T-helper 9 cell (primary cell): ENCODE results near the gene SKI.
"Not testable (repeated sequence)": the region's sequence is repeated elsewhere in the genome, so short reads cannot be mapped to it uniquely, and the experiment has no call there.

Experiments
- DNase-seq: peaks from one replicate; pipeline ENCODE4 v3.0.0-alpha.2; 2020

The SKI gene

GRCh38 chr1:2328676-2329455 is 100.7 kb downstream of the SKI start:
- no peak for DNase-seq

GRCh38 chr1:2330035-2330434 is 101.9 kb downstream of the SKI start:
- no peak for DNase-seq

GRCh38 chr1:2330519-2331199 is 102.5 kb downstream of the SKI start:
- DNase-seq: no peak

- DNase-seq: no peak
Observed at GRCh38 chr1:2331200-2331544, 103.1 kb downstream of the SKI start.

GRCh38 chr1:2331580-2331979 is 103.5 kb downstream of the SKI start:
- DNase-seq: not testable (repeated sequence)

GRCh38 chr1:2334366-2334765 is 106.2 kb downstream of the SKI start:
- DNase-seq: no peak

GRCh38 chr1:2334883-2335534 is 106.9 kb downstream of the SKI start:
- no peak for DNase-seq

GRCh38 chr1:2335721-2336455 is 107.8 kb downstream of the SKI start:
- DNase-seq: no peak

GRCh38 chr1:2336499-2336898 is 108.4 kb downstream of the SKI start:
- no peak for DNase-seq

GRCh38 chr1:2337081-2337480 is 109.0 kb downstream of the SKI start:
- DNase-seq: no peak

GRCh38 chr1:2337501-2337900 is 109.4 kb downstream of the SKI start:
- DNase-seq: no peak

- no peak for DNase-seq
Observed at GRCh38 chr1:2339206-2340085, 111.3 kb downstream of the SKI start.

GRCh38 chr1:2340086-2340917 is 112.2 kb downstream of the SKI start:
- DNase-seq: no peak

GRCh38 chr1:2340918-2341254 is 112.8 kb downstream of the SKI start:
- no peak for DNase-seq

- no peak for DNase-seq
Observed at GRCh38 chr1:2341706-2342383, 113.7 kb downstream of the SKI start.

GRCh38 chr1:2342384-2343022 is 114.4 kb downstream of the SKI start:
- no peak for DNase-seq

- no peak for DNase-seq
Observed at GRCh38 chr1:2343023-2343935, 115.2 kb downstream of the SKI start.

- DNase-seq: no peak
Observed at GRCh38 chr1:2344121-2344681, 116.1 kb downstream of the SKI start.

GRCh38 chr1:2344744-2345296 is 116.7 kb downstream of the SKI start:
- no peak for DNase-seq
